GM19397 (cell line): ENCODE results near the gene HES4.
"Not testable (repeated sequence)": the region's sequence is repeated elsewhere in the genome, so short reads cannot be mapped to it uniquely, and the experiment has no call there.

Experiments used
- ATAC-seq: cut with Tn5 transposase; IDR thresholded peaks from one replicate; pipeline ENCODE4 v1.9.1; 2021; ENCODE audit warnings: mild to moderate bottlenecking, moderate library complexity; ENCODE audit not compliant: unreplicated experiment

The HES4 gene

GRCh38 chr1:981491-981954 lies 18.4 kb downstream of the HES4 start:
- ATAC-seq = no peak

GRCh38 chr1:980602-981395 lies 19.1 kb downstream of the HES4 start:
- ATAC-seq = no peak

GRCh38 chr1:980137-980571 lies 19.7 kb downstream of the HES4 start:
- no peak for ATAC-seq

- ATAC-seq = no peak
Measured at GRCh38 chr1:979744-980072, 20.2 kb downstream of the HES4 start.

GRCh38 chr1:978835-979743 lies 20.8 kb downstream of the HES4 start:
- no peak for ATAC-seq

- no peak for ATAC-seq
Measured at GRCh38 chr1:978069-978834, 21.6 kb downstream of the HES4 start.

- not testable (repeated sequence) for ATAC-seq
Measured at GRCh38 chr1:976791-977190, 23.1 kb downstream of the HES4 start.

GRCh38 chr1:975896-976683 lies 23.8 kb downstream of the HES4 start:
- no peak for ATAC-seq

GRCh38 chr1:975365-975764 lies 24.5 kb downstream of the HES4 start:
- ATAC-seq = no peak

GRCh38 chr1:974687-975328 lies 25.1 kb downstream of the HES4 start:
- no peak for ATAC-seq

- no peak for ATAC-seq
Measured at GRCh38 chr1:974293-974640, 25.6 kb downstream of the HES4 start.

- no peak for ATAC-seq
Measured at GRCh38 chr1:973459-974292, 26.2 kb downstream of the HES4 start.

- no peak for ATAC-seq
Measured at GRCh38 chr1:972726-973458, 27.0 kb downstream of the HES4 start.

GRCh38 chr1:971751-972506 lies 28.0 kb downstream of the HES4 start:
- no peak for ATAC-seq

GRCh38 chr1:970973-971730 lies 28.7 kb downstream of the HES4 start:
- ATAC-seq = no peak

GRCh38 chr1:970242-970972 lies 29.5 kb downstream of the HES4 start:
- ATAC-seq = no peak
